Mesenteric fat pad (tissue), 1 donor: ENCODE data around the gene TES. TPM values are rescaled to one million over a fixed set of nuclear protein-coding genes. Genes with fewer than 3 reads are reported as not detected.
"Not testable (repeated sequence)": the region's sequence is repeated elsewhere in the genome, so short reads cannot be mapped to it uniquely, and the experiment has no call there.

Experiments
- DNase-seq: peaks from one replicate; pipeline ENCODE4 v3.0.0-alpha.2; 2020; ENCODE audit warnings: low spot score
- total RNA-seq: library from RNA; stranded (reverse); fragmentation: NEBNext Ultra II Directional; extraction: Animal tissue kit (Norgen Biotek cat#: 25700); gene quantifications from one replicate; pipeline ENCODE4 v1.2.1, GENCODE V29; 2021
- donor health status: DM: yes; HTN: yes; CAD: no.

Gene TES
- total RNA-seq, 1 donor from 2014 or later, result 30.3 TPM

DNA sequence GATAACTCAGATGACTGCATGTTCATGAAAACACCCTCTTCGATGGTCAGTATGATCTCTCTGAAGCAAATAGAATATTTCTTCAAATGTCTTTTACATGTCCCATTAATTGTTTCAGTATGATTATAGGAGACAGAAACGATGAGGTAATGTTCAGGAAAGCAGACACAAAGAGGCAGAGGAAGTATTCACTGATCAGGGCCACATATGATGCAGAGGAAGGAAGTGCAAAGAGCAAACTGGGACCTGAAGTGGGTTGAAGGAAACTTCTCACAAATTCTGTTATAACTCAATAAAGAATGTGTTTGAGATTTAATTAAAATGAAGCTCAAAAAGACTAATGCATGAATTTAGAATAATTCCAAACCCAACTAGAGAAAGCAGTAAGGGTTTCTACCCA, 70.5 kb downstream of the TES start:
- DNase-seq, result no peak

- DNase-seq, result no peak
Observed at GRCh38 chr7:116283595-116284204, 73.4 kb downstream of the TES start.

- no peak for DNase-seq
Observed at GRCh38 chr7:116284390-116284789, 74.1 kb downstream of the TES start.

DNA sequence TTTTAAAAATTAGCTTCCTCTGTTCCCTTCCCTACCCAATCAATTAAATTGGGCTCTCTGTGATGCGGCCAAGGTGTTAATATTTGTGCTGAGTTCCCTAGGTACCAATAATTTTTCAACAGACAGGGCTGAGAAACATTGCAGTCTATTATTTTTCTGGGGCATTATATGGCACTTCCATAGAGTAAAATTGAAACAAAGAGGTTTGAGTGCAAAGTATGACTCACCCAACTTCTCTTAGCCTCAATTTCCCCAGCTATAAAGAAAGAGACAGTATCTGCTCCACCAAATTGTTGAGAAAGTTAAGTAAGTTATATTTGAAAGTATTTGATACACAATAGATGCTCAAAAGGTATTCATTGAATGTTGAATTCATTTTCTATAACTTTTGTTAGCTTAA, 74.9 kb downstream of the TES start:
- no peak for DNase-seq

- no peak for DNase-seq
Observed at GRCh38 chr7:116290740-116291139, 80.4 kb downstream of the TES start.

GRCh38 chr7:116291937-116292336, 81.6 kb downstream of the TES start:
- no peak for DNase-seq

GRCh38 chr7:116292381-116292780, 82.0 kb downstream of the TES start:
- DNase-seq, result no peak

DNA sequence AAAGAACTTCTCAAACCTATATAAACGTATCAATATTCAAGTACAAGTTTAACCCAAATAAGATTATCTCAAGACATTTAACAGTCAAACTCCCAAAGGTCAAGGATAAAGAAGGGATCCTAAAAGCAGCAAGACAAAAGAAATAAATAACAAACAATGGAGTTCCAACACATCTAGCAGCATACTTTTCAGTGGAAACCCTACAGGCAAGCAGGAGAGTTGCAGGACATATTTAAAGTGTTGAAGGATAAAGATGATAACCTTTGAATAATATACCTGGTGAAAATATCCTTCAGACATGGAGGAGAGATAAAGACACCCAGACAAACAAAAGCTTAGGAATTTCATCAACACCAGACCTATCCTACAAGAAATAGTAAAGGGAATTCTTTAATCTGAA, 82.8 kb downstream of the TES start:
- no peak for DNase-seq

- no peak for DNase-seq
Observed at GRCh38 chr7:116293633-116294032, 83.3 kb downstream of the TES start.

GRCh38 chr7:116295903-116296302, 85.6 kb downstream of the TES start:
- DNase-seq, result not testable (repeated sequence)

GRCh38 chr7:116298055-116298454, 87.7 kb downstream of the TES start:
- no peak for DNase-seq

- DNase-seq, result no peak
Observed at GRCh38 chr7:116298576-116298975, 88.2 kb downstream of the TES start.

GRCh38 chr7:116305485-116306408, 95.4 kb downstream of the TES start:
- DNase-seq, result no peak

DNA sequence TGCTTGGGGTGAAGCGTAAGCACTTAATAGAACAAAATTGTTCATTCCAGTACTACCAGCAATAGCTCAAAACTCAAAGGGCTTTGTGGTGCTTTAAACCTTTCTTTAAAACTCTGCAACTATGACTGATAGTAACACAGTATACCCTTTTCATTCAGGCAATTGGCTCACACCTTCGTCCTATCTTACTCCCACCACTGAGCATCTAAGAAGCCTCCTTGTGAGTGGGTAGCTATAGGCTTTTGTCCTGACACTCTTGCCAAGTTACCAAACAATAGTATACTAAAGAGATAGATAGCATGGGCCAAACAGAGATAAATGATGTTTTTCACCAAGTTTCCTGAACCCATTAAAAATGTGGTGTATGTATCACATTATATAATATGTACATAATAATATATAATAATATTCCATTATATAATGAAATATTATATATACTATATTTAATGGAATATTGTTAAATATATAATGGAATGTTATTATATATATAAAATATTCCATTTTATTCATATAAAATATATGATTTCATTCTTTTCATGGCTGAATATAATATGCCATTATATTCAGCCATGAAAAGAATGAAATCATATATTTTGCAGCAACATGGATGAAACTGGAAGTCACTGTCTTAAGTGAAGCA, 96.2 kb downstream of the TES start:
- no peak for DNase-seq

GRCh38 chr7:116307253-116307652, 96.9 kb downstream of the TES start:
- DNase-seq, result no peak

Other genes starting within 250 kb of the TES start
- 12.7 TPM for gene TFEC, start 179.8 kb upstream of the TES start, total RNA-seq